A549 treated with dexamethasone at 1 μM for 4 hours (cell line): Measurements from ENCODE around the gene POU3F1. TPM values are rescaled to one million over a fixed set of nuclear protein-coding genes. Genes with fewer than 3 reads are reported as not detected.

Source experiments
- total RNA-seq: library from RNA; stranded (reverse); fragments of 200-300 nt; extraction: Qiagen RNA extraction; gene quantifications from 5 replicates; pipeline ENCODE4 v1.2.3, GENCODE V29; 2022

POU3F1 gene
- 0.05 TPM in 2 of 5 replicates, not detected in the others for total RNA-seq

GRCh38 chr1:38046333-38046883, at the start of gene POU3F1:
TSS of gene POU3F1 (minus strand) at chr1:38046793. CDS start at chr1:38046743, 50 bp downstream.

GRCh38 chr1:38012363-38013226, 34.0 kb downstream of the POU3F1 start, which contains the start of gene UTP11:
TSS of gene UTP11 (plus strand) at chr1:38012734. CDS start at chr1:38012803, 69 bp downstream.

DNA sequence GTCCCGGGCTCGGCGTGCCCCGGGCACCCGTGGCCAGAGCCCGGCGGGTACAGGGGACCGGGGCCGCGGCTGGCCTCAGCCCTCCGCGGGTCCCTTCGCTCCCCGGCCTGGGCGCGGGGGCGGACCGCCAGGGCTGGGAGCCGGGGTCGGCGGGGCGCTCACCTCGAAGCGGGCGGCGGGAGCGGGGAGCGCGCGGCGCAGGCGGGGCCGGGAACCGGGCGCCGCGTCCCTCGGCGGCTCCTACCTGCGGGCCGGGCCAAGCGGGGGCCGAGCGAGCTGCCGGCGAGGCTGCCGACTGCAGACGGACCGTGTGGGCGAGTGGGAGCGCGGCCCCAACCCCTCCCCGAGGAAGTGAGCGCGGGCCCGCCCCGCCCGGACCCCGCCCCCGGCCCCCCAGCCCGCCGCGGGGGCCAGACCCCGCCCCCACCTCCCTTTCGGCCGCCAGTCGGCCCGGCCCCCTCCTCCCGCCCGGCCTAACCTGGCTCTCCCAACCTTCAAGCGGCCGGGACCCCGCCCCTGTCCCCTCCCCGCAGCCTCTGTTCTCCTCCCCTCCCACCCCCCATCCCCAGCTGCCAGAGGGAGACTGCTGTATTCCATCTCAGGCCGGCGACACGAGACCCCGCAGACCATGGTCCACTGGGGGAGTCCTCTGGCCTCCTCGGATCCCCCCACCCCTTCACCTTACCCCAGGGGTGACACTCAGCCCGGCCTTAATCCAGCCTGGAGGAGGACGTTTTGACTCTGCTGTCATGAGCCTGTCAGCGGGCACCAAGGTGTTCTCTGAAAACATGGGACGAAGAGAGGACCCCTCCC, 41.2 kb downstream of the POU3F1 start, which contains the start of gene FHL3:
FHL3 (minus strand) TSS at position 320 of the 813 bp plus-strand sequence. CDS start 6,102 bp downstream, outside the sequence.

Other genes with a start within 250 kb of the POU3F1 start
- 35.9 to 53.8 TPM (median 48.8 TPM) in 5 replicates for gene C1orf122, start 239.0 kb downstream of the POU3F1 start, total RNA-seq
- 12.4 to 16.3 TPM (median 14.8 TPM) in 5 replicates for gene YRDC, start 238.6 kb downstream of the POU3F1 start, total RNA-seq
- gene MTF1, start 187.2 kb downstream of the POU3F1 start, total RNA-seq, result 4.2 to 6.5 TPM (median 5.8 TPM) in 5 replicates
- gene INPP5B, start 99.7 kb downstream of the POU3F1 start, total RNA-seq, result 4.3 to 5.4 TPM (median 4.6 TPM) in 5 replicates
- gene SF3A3, start 56.8 kb downstream of the POU3F1 start, total RNA-seq, result 51.7 to 86.5 TPM (median 58.0 TPM) in 5 replicates
- 9.6 to 12.4 TPM (median 10.2 TPM) in 5 replicates for gene FHL3, start 41.3 kb downstream of the POU3F1 start, total RNA-seq
- 45.4 to 62.0 TPM (median 51.5 TPM) in 5 replicates for gene UTP11, start 34.1 kb downstream of the POU3F1 start, total RNA-seq